K562 (cell line): ENCODE data around the gene NRG3.

Experiments used
- CHD4 ChIP-seq: fragments of 200-600 bp; sonication (generic); IDR thresholded peaks from 3 replicates; pipeline ENCODE4 v1.6.1; 2012; ENCODE audit warnings: low read depth, mild to moderate bottlenecking, mixed read lengths, low read length, inconsistent platforms; ENCODE audit not compliant: insufficient read depth, insufficient replicate concordance, poor library complexity, severe bottlenecking
- EP300 ChIP-seq: IDR thresholded peaks from 2 replicates; pipeline ENCODE4 v1.6.1; 2012; ENCODE audit warnings: low read length, improper control_type of control experiment
- FIP1L1 ChIP-seq: fragments of 200-400 bp; formaldehyde crosslinking; IDR thresholded peaks from 2 replicates; pipeline ENCODE4 v1.6.1; 2018; ENCODE audit warnings: mild to moderate bottlenecking, low read depth, low read length; ENCODE audit not compliant: poor library complexity, severe bottlenecking
- FOSL1 ChIP-seq: fragments of 200-800 bp; sonication (Bioruptor generic); conservative IDR thresholded peaks from 2 replicates; pipeline ENCODE4 v1.6.1; 2016; ENCODE audit warnings: missing genetic modification characterization, missing compliant biosample characterization
- FOXP1 ChIP-seq: sonication (generic); formaldehyde crosslinking; IDR thresholded peaks from 2 replicates; pipeline ENCODE4 v1.8.0; 2022; ENCODE audit warnings: mild to moderate bottlenecking, missing genetic modification reagents
- KLF6 ChIP-seq: fragments of 250-450 bp; sonication (Bioruptor Pico); IDR thresholded peaks from 2 replicates; pipeline ENCODE4 v1.4.0; 2020; ENCODE audit warnings: mild to moderate bottlenecking, moderate library complexity, borderline replicate concordance
- POLR2A ChIP-seq: fragments of 450-650 bp; conservative IDR thresholded peaks from 2 replicates; pipeline ENCODE4 v1.6.1; 2016
- POLR2AphosphoS5 ChIP-seq: IDR thresholded peaks from 2 replicates; pipeline ENCODE4 v1.6.1; 2011; ENCODE audit warnings: mild to moderate bottlenecking, low read depth, low read length, moderate library complexity; ENCODE audit not compliant: control insufficient read depth, insufficient read depth
- USF2 ChIP-seq: sonication (generic); formaldehyde crosslinking; IDR thresholded peaks from 2 replicates; pipeline ENCODE4 v1.5.0; 2020; ENCODE audit warnings: missing genetic modification reagents
- ZBTB11 ChIP-seq, 3 experiments: fragments of 200-800 bp in 1 of 3; fragments of 250-450 bp in 1 of 3; fragments of 450-650 bp in 1 of 3; sonication (Bioruptor Pico) in 1 of 3; sonication (Bioruptor generic) in 1 of 3; formaldehyde crosslinking in 1 of 3; IDR thresholded peaks; 2 replicates each; pipeline versions ENCODE4 v1.6.1 to v1.8.0; 2016 to 2022; ENCODE audit warnings: mild to moderate bottlenecking in 2 of 3, missing genetic modification characterization in 2 of 3, missing compliant biosample characterization in 1 of 3, moderate library complexity in 1 of 3
- ZNF124 ChIP-seq: sonication (generic); formaldehyde crosslinking; IDR thresholded peaks from 2 replicates; pipeline ENCODE4 v1.8.1; 2022; ENCODE audit warnings: missing genetic modification reagents
- TF ChIP-seq, protein P1 (sequence below): fragments of 450-650 bp; IDR thresholded peaks from 2 replicates; pipeline ENCODE4 v1.6.1; 2014; ENCODE audit warnings: low read depth, mild to moderate bottlenecking, moderate library complexity, borderline replicate concordance
- TF ChIP-seq, protein P2 (sequence below), 3 experiments: IDR thresholded peaks in 2 of 3; conservative IDR thresholded peaks in 1 of 3; 2 replicates each; pipeline ENCODE4 v1.5.1; 2011 to 2012; ENCODE audit warnings: low read length in 3 of 3, mild to moderate bottlenecking in 3 of 3, control low read depth in 2 of 3, improper control_type of control experiment in 1 of 3, inconsistent platforms in 1 of 3, low read depth in 1 of 3, mixed read lengths in 1 of 3, moderate library complexity in 1 of 3; ENCODE audit not compliant: insufficient read depth in 2 of 3

GRCh38 chr10:81969136-81969535 is 94.1 kb downstream of the NRG3 start:
- TF ChIP-seq CHD4, result no peak
- TF ChIP-seq FOXP1 (CRISPR knock-in tag), result no peak
- TF ChIP-seq USF2 (CRISPR knock-in tag), result no peak
- no peak for TF ChIP-seq POLR2AphosphoS5
- no peak for TF ChIP-seq EP300
- TF ChIP-seq, protein P1, sequence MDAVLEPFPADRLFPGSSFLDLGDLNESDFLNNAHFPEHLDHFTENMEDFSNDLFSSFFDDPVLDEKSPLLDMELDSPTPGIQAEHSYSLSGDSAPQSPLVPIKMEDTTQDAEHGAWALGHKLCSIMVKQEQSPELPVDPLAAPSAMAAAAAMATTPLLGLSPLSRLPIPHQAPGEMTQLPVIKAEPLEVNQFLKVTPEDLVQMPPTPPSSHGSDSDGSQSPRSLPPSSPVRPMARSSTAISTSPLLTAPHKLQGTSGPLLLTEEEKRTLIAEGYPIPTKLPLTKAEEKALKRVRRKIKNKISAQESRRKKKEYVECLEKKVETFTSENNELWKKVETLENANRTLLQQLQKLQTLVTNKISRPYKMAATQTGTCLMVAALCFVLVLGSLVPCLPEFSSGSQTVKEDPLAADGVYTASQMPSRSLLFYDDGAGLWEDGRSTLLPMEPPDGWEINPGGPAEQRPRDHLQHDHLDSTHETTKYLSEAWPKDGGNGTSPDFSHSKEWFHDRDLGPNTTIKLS, result no peak
- TF ChIP-seq ZNF124 (CRISPR knock-in tag), result no peak
- no peak for TF ChIP-seq ZBTB11 (CRISPR knock-in tag; IDR thresholded peaks at IDR 0.05)
- TF ChIP-seq KLF6 (CRISPR knock-in tag), result no peak
- no peak for TF ChIP-seq POLR2A
- TF ChIP-seq, protein P2, sequence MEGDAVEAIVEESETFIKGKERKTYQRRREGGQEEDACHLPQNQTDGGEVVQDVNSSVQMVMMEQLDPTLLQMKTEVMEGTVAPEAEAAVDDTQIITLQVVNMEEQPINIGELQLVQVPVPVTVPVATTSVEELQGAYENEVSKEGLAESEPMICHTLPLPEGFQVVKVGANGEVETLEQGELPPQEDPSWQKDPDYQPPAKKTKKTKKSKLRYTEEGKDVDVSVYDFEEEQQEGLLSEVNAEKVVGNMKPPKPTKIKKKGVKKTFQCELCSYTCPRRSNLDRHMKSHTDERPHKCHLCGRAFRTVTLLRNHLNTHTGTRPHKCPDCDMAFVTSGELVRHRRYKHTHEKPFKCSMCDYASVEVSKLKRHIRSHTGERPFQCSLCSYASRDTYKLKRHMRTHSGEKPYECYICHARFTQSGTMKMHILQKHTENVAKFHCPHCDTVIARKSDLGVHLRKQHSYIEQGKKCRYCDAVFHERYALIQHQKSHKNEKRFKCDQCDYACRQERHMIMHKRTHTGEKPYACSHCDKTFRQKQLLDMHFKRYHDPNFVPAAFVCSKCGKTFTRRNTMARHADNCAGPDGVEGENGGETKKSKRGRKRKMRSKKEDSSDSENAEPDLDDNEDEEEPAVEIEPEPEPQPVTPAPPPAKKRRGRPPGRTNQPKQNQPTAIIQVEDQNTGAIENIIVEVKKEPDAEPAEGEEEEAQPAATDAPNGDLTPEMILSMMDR (IDR thresholded peaks at IDR 0.05 in 2 of 3, conservative IDR thresholded peaks at IDR 0.05 in 1 of 3; ENCODE audit: insufficient read depth in 2 of 3, low read depth in 1 of 3, low read length in 3 of 3), result no peak
- TF ChIP-seq FOSL1, result no peak
- TF ChIP-seq FIP1L1, result no peak
